HG02885 (cell line): Measurements from ENCODE around the gene ECEL1.
"Not testable (repeated sequence)": the region's sequence is repeated elsewhere in the genome, so short reads cannot be mapped to it uniquely, and the experiment has no call there.

Experiments
- ATAC-seq: cut with Tn5 transposase; IDR thresholded peaks from one replicate; pipeline ENCODE4 v1.9.1; 2021; ENCODE audit warnings: mild to moderate bottlenecking; ENCODE audit not compliant: unreplicated experiment, poor library complexity

The ECEL1 gene

GRCh38 chr2:232463701-232464543 lies 23.7 kb downstream of the ECEL1 start:
- no peak for ATAC-seq

- ATAC-seq: no peak
Measured at GRCh38 chr2:232460171-232460570, 27.5 kb downstream of the ECEL1 start.

DNA sequence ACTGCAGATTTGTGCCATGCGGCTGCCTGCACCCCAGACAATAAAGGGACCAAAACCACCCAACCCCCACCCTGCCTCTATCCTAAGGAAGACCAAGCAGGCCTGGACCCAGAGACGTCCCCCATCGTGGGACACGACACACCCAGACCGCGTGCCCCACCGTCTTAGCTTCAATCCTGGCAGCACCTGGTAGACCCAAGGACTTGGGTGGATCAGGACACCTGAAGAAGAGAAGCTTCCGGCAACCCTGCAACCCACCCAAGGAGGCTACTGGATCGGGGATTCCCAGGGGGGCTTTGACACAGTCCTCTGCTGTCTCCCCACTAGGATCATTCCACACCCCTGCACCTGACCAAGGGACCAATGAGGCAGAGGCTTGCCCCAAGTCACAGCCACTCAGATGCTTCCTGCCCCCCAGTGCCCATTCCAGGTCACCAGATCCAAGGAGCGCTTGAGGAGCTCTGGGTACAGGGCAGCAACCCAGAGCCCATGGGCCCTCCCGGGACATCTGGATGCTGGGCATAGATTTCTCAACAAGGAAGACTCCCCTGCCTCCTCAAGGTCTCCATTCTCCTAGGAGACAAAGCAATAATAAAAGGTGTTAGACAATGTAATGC lies 28.1 kb downstream of the ECEL1 start:
- no peak for ATAC-seq

DNA sequence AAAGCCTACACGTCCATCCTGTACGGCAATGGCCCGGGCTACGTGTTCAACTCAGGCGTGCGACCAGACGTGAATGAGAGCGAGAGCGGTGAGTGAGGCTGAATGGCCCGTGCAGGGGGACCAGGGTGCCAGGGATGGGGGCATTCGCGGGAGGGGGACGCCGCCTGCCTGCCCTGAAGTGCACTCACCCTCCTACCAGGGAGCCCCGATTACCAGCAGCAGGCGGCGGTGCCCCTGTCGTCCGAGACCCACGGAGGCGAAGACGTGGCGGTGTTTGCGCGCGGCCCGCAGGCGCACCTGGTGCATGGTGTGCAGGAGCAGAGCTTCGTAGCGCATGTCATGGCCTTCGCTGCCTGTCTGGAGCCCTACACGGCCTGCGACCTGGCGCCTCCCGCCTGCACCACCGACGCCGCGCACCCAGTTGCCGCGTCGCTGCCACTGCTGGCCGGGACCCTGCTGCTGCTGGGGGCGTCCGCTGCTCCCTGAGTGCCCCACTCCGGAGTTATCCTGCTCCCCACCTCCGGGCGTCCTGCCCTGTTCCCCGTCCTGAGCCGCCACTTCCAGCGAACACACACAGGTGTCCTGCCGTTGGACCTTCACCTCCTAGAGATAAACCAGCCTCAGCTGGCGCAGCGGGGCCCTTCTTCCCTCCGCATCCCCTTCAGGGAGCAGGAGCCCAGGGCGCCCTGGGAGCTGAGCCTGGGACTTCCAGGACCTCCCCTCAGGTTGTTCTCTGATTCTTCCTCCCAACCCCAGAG lies 28.8 kb downstream of the ECEL1 start:
- no peak for ATAC-seq

- no peak for ATAC-seq
Measured at GRCh38 chr2:232458051-232458660, 29.5 kb downstream of the ECEL1 start.

DNA sequence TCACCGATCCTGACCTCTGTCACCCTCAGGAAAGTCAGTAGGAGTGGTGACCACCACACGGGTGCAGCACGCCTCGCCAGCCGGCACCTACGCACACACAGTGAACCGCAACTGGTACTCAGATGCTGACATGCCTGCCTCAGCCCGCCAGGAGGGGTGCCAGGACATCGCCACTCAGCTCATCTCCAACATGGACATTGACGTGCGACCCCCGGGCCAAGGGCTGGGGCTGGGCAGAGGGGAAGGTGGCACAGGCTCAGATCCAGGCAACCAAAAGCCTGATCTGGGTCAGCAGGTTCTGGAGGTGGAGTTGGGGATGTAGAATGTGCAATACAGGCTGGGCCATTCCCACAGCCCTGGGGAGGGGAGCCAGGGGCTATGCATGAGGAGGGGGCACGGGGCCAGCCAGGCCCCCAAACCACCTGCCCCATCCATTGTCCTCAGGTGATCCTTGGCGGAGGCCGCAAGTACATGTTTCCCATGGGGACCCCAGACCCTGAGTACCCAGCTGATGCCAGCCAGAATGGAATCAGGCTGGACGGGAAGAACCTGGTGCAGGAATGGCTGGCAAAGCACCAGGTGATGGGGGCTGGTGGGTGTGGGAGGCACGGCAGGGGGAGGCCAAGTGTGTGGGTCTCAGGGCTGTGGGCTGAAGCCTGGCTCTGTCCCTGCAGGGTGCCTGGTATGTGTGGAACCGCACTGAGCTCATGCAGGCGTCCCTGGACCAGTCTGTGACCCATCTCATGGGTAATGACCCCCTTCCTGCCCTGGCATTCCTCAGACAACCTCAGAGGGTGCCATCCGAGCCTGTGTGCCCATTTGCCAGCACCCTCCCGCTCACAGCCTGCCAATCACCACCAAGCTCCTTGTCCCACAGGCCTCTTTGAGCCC lies 30.3 kb downstream of the ECEL1 start:
- ATAC-seq: no peak

- ATAC-seq: no peak
Measured at GRCh38 chr2:232456296-232457120, 31.1 kb downstream of the ECEL1 start.

DNA sequence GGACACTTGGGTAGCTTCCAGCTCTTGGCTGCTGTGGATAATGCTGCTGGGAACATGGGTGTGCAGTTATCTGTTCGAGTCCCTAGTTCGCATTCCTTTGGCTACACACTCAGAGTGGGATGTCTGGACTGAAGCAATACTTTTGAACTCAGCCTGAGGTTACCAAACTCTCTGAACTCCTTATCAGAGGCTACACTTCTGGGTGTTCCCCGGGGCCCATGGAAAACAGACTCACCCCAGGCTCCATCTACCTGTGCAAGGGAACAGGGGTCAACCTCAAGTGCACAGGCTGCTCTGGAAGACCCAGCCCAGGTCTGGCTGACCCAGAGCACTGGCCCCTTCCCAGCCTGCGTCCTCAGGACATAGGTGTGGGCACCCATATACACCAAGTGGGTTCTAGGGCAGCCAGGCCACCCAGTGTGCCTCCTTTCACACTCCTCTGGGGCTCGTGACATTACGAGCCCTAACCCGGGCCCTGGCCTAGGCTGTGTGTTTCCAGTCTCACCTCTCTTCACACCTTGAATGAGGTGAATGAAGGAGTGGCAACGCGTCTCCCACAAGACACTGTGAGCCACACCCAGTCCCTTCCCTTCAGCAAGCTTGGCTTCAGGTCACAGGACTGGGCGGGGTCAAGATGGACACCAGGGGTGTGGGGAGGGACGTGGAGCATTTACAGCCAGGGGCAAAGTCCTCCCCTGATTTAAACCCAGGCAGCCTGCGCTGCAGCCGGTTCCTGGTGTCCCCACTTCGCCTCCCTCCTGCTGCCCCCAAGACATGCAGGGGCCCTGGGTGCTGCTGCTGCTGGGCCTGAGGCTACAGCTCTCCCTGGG lies 32.0 kb downstream of the ECEL1 start, which contains the start of gene ALPI:
Gene ALPI (plus strand): TSS at position 728 of the 830 bp plus-strand sequence. CDS start 47 bp downstream, at position 775.
- ATAC-seq: no peak

DNA sequence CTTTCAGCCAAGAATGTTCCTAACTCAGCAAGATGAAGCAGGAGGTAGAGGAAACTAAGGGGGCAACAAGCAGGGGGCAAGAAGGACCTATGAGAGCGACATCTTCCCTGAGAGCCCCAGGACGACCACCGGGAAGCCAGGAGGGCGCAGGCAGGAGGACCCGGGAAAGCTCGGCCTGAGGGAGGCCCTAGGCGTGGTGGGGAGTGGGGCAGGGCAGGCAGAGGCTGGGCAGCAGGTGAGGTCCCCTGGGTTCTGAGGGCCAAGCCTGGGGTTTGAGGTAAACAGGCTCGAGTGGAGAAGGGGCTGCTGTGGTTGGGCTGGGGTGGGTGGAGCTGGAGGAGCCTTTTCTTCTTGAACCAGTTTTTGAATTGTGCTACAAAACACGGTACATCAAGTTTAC lies 33.0 kb downstream of the ECEL1 start:
- no peak for ATAC-seq

DNA sequence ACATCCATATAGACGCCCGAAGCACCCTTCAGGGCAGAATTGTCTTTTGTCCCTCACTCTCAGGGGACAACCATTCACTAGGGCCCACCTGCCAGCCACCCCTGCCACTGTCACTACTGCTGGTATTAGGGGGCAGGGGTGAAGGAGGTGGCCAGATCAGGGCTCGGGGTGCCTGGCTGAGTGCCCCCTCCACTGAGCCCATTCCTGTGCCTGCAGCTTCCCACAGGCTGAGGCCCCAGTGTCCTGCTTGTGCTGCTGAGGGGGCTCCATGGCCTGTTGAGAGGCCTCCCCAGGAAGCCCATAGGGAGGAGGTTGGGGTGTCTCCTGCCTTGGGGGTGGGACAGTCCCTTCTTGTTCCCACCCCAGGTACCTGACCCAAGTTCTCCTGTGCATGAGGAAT lies 36.0 kb downstream of the ECEL1 start:
- not testable (repeated sequence) for ATAC-seq

GRCh38 chr2:232449964-232450363 lies 37.7 kb downstream of the ECEL1 start:
- ATAC-seq: no peak

DNA sequence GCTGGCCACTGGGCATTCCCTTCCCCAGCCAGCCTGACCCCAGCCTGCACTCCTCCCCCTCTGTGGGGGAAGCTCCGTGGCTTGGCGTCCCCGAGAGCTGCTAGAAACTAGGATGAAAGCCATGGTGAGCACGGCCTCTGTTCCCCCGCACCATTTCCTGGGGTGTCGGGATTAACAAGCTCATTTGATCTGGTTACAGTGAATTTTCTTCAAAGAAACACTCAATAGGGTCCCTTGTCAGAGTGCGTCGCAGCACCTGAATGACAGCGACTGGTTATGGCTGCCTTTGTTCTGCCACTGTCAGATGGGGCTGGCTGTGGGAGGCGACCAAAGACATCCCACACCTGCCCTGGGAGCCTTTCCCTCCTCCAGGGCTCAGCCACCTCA lies 39.3 kb downstream of the ECEL1 start:
- no peak for ATAC-seq

DNA sequence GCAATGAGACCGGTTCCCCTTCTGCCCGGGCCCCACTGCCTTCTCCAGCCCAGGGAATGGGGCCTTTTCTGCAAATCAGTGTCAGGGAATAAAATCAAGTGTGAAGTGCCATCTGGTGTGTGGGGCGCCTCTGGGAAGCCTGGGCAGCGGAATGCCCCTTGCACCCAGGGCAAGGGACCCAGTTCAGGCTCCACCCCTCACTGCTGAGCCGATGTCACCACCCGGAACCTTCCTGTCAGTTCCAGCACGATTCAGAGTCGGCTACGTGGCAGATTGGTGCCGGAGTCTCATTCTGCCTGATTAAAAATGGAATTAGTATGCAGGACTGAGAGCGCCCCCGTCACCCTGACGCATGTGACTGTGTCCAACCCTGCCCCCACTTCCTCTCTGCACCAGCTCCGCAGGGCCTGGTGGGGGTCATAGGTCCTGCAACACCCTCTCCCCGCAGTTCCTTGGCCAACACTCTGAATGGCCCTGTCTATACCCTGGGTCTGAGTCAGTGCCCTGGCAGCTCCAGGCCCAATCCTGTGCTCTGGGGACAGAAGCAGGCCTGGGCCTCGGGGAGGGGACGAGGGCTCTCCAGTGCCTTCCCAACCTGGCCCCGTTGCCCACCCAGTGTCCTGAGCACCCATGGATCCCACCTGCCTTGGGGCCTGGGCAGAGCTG lies 39.9 kb downstream of the ECEL1 start:
- no peak for ATAC-seq

DNA sequence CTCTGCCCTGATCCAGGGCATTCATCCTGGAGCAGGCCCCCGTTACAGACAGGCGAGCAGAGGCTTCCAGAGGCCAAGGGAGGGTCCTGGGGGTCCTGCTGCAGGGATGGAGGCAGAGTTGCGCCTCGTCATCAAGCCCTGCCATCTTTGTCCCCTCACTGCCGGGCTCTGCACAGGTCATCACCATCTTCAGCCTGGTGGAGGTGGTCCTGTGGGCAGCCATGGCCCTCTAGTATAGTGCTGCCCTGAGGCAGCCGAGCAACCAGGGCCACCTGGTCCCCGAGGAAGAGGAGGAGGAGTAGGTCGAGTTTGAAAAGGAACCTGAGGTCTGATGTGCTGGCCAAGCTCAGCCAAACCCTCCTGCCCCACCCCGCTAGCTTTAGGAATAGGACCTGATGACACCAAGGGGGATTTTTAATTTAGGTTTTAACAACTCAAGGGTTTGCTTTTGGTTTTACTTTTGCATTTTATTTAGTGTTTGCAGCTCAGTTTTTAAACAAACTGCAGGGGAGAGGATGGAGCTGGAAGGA lies 40.5 kb downstream of the ECEL1 start:
- ATAC-seq: no peak

GRCh38 chr2:232446266-232446777 lies 41.3 kb downstream of the ECEL1 start:
- ATAC-seq: not testable (repeated sequence)

DNA sequence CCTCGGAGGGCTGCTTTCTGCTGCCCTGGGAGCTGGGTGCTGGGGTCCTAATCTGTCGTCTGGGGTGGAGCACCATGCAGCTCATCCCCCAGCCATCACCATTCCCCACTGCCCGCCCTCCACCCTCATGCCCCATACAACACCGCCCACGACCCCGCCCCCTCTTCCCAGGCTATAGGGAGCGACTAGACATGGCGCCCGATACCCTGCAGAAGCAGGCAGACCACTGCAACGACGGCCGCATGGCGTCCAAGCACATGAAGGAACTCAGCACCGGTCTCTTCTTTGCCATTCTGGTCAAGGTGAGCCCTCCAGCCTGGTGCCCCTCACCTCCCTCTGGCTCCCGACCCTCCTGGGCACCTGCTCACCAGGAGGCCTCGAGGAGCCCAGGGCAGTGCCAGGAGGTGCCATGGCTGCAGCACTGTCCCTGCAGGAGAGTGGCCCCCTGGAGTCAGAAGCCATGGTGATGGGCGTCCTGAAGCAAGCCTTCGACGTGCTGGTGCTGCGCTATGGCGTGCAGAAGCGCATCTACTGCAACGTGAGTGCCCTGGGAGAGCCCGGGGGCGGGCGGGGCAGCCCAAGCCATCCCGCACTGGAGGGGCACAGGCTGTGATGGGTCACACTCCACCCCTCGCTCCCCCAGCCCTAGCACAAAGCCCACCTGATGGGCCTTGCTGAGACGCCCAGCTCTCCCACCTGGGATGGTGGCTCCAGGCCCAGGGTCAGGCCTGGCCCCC lies 42.3 kb downstream of the ECEL1 start:
- not testable (repeated sequence) for ATAC-seq
